Umbilical cord (tissue), 2 donors: ENCODE data around the gene IGSF21. TPM values are rescaled to one million over a fixed set of nuclear protein-coding genes. Genes with fewer than 3 reads are reported as not detected.

Experiments used
- DNase-seq: peaks from one replicate; pipeline ENCODE4 v3.0.0-alpha.2; 2015; ENCODE audit warnings: low spot score
- total RNA-seq: library from RNA; depleted of rRNA; stranded (reverse); fragments of >200 nt; gene quantifications from one replicate; pipeline ENCODE4 v1.2.3, GENCODE V29; 2014; ENCODE audit warnings: low replicate concordance; ENCODE audit not compliant: insufficient read depth

The IGSF21 gene
- total RNA-seq, 1 donor from 2014 or later: 6.0 TPM

DNA sequence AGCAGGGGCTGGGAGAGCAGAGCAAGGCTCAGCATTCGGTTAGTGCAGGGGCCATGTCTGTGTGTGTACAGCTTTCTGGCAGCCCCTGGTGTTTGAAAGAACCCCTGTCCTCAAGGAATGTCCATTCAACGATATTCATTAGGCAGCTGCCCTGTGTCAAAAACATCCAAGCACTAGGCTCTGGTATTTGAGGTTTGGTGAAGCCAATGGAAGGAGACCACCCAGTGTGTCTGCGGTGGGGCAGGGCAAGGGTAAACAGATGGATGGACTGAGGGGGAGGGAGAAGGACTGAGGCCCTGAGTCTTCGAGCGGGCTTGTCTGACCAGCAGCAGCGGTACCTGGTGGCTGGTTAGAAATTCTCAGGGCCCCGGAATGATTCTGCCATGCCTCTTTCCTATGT is 217.5 kb downstream of the IGSF21 start:
- no peak for DNase-seq

DNA sequence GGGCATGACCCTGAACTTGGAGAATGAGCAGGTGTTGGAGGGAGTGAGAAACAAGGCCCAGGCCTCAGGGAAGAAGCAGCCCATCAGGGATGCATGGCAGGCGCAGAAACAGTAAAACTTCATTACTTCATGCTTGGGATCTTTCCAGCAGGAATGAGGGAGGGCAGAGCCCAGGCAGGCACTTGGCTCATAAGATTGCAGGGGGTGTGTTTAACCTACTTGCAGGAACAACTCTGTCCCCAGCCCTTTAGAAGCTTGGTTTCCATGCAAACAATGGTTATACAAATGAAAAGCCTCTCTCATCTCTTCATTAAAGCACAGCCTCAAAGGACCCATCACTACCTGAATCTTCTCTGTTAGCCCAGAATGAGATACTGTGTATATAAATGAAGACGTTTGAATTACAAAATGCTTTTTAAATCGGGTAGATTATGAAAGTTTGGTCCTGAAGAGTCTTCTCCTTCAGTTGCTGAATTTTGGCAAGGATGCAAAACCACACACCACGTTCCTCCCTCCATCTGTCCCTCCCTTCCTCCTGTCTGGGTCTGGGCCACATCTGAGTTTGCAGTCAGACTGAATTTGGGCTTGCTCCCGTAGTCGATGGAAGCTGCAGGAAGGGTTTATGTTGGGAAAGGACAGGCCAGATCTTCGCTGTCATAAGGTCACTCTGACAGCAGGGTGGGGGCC is 218.8 kb downstream of the IGSF21 start:
- DNase-seq: peak; percentile 50

DNA sequence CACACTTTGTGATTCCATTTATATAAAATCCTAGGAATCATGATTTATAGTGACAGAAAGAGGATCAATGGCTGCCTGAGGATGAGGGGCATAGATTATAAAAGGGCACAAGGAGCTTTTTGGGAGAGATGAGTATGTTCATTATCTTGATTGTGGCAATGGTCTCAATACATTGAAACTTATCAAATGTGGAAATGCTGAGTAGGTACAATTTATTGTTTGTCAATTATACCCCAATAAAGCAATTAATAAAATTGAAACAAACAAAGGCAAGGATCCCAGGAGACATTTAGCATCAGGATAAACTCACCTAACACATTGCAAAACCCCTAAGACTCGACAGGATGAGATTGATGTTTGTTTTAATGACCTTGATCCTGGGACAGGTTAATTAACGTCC is 220.1 kb downstream of the IGSF21 start:
- no peak for DNase-seq

DNA sequence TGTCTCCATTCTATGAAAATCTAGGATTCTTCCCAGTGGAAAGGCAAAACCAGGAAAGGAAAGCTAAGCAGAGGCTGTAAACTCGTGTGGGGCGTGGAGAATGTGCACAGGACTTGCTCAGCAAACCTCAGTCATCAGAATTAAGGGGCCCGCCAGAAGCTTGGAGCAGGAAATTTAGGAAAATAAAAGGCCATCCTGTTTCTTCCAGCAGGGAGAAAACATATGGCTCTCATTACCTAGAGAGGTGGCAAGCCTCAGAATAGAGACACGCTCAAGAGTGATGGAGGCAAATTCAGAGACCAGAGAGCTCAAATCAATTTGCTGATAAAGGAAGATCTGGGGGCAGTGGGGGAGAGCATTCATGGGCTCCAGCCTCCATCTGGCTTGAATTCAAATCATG is 221.2 kb downstream of the IGSF21 start:
- no peak for DNase-seq

DNA sequence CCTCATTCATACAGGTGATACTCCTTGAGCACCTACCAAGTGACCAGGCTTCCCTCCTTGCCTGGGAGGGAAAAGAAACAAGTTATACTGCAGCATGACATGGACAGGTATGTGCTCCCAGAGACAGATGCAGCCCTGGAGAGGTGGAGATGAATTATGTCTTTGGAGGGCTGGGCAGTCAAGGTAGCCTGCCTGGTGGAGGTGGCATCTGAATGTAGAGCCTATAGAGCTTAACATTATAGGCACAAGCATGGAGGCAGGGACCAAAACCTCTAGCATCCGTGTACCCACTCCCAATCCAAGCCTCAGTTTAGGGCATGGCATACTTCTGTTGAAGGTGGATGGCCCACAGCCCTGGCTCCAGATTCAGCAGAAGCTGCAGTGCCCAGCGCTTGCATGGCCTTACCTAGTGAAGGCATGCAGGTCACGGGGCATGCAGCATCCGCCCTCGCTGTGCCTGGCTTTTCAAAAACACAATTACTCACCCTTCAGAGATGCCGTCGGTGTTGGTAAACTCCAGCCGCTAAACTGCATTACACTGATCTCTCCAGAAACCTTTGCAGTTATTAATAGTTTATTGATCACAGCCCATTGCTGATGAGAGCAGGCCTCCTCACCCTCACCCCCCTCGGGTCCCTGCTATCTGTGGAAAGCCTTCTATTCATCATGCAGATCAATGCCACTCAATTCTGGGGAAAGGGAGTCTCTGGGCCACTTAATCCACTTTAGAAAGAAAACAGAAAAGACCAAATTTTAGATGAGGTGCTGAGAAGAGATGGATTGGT is 222.1 kb downstream of the IGSF21 start:
- DNase-seq: no peak

DNA sequence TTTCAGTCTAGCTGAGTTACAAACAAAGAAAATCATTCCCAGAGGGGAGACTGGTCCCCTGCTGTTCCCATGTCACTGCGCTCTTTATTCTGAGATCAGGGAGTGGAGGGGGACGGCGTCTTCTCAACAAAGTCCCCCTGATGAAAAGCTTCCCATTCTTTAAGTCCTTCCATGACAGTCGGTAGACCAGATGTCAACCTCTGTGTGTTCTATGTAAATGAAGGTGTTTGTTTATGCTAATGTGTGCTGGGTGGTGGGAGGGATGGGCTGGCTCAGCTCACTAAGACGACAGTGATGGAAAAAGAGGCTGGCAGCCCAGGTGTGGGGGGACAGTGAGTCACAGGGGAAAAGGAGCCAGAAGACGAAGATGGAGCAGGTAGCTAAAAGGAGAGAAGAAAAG is 225.0 kb downstream of the IGSF21 start:
- no peak for DNase-seq

DNA sequence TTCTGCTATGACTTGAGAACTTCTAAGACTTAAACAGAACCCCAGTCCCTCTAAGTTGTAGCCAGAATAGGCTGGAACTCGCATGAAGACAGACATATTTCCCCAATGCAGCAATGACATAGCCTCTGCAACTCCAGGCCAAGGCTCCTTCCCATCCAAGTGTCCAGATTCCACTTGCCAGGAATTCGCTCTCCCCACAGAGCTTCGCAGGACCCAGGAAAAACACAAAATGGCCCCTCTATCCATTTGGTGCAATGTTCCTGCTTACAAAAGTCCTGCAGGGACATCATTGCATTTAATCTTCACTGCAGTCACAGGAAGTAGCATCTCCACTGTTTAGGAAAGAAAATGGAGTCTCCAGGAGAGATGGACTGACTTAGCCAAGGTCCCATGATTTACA is 225.6 kb downstream of the IGSF21 start:
- no peak for DNase-seq

DNA sequence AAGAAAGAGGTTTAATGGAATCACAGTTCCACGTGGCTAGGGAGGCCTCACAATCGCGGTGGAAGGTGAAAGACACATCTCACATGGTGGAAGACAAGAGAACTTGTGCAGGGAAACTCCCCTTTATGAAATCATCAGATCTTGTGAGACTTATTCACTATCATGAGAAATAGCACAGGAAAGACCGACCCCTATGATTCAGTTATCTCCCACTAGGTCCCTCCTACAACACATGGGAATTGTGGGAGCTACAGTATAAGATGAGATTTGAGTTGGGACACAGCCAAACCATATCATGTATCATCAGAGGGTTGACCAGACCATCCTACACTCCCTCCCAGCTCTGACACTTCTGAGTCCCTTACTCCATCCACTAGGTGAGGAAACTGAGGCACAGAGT is 229.2 kb downstream of the IGSF21 start:
- DNase-seq: no peak

DNA sequence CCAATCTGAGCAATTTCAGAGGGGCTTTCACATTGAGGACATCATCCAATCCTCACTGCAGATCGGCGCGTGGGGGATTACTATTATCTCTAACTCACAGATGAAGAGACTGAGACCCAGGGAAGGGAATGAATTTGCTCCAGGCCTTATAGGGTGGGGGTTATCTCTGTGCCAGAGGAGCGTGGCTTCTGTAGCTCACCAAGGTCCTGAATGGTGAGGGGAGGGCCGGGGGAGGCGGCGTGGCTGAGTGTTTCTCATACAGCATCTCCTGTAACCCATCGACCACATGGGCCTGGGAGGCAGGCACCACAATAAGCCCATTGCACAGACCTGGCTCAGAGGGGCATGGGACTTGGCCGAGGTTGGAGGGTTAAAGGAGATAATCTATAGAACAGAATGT is 230.2 kb downstream of the IGSF21 start:
- no peak for DNase-seq

DNA sequence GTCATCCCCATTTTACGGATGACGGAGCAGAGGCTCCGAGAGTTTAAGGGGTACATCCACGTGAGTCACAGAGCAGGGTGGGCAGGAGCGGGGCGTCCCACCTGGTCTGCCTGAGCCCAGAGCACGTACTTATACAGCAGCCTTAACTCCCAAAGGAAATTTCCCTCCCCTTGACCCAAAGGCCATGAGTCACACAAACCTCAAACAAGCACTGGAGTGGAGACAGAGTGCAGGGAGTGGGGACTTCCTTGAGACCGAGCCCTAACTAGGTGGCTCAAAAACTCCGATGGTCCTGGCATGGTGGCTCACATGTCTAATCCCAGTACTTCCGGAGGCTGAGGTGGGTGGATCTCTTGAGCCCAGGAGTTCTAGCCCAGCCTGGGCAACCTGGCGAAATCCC is 231.6 kb downstream of the IGSF21 start:
- no peak for DNase-seq

DNA sequence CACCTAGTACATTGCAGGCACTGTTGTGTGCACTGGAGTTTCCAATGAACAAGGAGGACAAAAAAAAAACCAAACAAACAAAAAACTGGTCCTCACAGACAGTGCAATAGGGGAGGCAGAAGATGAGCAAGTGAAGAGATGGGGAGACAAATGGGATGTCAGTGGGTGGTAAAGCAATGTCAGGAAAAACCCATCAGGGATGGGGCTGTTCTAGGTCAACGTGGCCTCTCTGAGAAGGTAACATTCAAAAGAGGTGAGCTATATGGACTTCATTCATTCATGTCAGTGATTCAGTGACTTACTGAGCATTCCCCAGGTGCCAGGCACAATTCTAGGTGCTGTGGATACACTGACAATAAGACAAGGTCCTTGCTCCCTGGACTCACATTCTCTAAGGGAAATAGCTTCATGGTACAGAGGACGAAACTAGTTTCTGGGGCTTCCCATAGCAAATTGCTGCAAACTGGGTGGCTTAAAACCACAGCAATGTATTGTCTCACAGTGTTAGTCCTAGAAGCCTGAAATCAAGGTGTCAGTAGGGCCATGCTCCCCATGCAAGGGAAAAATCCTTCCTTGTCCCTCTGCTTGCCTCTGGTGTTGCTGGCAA is 232.7 kb downstream of the IGSF21 start:
- no peak for DNase-seq

DNA sequence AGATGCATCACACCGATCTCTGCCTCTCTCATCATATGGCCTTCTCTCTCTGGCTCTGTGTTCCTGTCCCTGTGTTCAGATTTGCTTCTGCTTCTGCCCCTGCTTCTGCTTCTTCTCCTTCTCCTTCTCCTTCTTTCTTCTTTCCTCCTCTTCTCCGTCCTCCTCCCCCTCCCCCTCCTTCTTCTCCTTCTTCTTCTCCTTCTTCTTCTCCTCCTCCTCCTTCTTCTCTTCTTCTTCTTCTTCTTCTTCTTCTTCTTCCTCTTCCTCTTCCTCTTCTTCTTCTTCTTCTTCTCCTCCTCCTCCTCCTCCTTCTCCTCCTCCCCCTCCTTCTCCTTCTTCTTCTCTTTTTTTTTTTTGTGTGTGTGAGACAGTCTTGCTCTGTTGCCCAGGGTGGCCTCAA is 233.2 kb downstream of the IGSF21 start:
- DNase-seq: no peak

DNA sequence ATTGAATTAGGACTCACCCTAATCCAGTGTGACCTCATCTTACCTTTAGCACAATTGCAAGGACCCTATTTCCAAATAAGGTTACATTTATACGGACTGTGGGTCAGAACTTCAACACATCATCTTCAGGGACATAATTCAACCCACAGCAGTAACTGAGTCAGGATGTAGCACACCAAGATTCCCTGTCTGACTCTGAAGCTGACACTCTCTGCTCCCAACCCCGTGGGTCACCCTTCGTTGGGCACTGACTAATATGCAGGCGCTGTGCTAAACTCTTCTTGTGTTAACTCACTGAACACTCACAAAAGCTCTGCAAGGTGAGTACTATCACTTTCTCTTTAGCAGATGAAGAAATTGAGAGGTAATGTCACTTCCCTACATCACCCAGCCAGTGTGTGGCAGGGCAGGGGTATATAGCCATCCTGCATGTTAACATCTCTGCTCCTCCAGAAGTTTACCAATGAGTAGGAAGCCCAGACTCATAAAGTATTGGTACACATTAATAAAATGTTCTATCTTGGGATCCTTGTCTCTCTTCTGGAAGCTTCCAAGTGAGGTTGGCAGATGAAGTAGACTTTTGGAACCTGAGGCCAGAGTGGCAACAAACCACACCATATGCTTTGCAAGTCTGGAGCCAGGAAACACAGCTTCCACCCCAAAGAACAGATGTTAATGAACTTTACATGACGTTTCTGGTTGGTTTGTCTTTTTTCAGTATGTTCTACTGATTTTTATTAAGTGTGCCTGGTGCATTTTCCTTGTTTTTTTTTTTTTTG is 233.9 kb downstream of the IGSF21 start:
- no peak for DNase-seq

DNA sequence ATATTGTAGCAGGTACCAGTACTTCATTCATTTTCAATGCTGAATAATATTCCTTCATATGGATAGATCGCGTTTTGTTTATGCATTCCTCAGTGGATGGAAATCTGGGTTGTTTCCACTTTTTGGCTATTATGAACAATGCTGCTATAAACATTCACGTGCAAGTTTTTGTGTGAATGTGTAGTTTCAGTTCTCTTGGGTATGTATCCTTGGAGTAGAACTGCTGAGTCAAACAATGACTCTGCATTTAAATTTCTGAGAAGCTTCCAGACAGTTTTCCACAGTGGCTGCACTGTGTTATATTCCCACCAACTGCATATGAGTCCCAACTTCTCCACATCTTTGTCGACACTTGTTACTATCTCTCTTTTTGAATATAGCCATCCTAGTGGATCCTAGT is 235.1 kb downstream of the IGSF21 start:
- DNase-seq: no peak

DNA sequence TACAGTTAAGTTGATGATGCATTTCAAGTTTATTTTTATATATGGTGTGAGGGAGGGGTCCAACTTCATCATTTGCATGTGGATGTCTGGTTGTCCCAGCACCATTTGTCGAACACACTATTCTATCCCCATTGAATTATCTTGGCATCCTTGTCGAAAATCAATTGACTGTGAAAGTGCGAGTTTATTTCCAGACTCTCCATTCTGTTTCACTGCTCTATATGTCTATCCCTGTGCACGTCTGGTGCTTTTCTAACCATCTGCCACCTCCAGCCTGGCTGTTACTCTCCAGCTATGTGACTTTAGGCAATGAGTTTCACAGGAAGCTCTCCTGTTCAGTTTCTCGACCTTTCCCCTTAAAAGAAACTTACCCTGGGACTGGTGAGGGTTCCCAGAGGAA is 236.0 kb downstream of the IGSF21 start:
- DNase-seq: no peak

DNA sequence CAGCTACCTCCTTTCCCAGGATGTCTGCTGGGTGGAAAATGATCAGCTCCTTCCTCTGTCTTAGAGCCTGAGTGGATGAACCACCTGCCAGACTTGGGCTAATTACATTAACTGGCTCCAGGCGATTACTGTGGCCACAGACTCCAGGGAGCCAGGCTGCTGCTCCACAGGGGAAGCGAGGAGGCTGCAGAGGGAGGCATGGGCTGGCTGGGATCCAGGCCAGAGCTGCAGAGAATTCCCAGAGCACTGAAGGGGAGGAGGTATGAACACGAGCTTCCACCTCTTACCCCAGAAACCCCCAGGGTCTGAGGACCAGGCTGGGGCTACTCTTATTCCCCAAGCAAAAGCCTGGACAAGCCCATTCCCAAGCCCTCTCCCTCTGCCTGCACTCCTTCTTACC is 237.2 kb downstream of the IGSF21 start:
- peak; percentile 33 for DNase-seq

DNA sequence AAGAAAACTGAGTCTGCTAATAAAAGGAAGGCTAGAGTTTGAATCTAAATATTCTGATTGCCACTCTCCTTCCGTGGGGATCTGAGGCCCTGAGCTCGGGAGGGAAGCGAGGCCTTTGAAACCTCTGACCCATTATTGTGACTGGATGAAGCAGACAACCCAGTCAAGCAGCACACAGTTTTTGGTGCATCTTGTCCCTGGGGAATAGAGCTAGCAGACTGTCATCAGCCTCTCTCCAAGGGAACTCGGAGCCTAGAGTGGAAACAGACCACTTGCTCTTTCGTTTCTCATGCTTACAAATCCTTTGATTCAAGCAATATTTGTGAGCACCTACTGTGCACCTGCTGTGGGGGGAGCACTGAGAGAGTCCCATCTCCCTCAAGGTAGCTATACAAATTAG is 240.0 kb downstream of the IGSF21 start:
- no peak for DNase-seq

DNA sequence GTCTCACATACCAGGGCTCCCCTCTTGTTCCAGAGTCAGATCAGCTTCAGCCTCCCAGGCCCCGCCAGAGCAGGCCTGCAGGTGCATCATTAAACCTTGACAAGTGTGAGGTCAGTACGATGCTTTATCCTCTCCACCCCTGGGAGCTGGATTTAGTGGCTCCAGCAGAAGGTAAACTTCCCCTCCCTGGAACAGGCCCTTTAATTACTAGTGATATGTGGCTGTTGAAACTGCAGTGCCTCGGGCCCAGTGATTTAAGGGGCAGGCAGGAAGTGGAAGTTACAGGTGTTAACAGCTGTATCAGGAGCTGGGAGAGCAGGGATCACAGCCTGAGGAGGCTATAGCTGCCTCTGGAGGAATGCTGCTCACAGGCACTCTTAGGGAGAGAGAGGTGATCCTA is 240.8 kb downstream of the IGSF21 start:
- DNase-seq: no peak

DNA sequence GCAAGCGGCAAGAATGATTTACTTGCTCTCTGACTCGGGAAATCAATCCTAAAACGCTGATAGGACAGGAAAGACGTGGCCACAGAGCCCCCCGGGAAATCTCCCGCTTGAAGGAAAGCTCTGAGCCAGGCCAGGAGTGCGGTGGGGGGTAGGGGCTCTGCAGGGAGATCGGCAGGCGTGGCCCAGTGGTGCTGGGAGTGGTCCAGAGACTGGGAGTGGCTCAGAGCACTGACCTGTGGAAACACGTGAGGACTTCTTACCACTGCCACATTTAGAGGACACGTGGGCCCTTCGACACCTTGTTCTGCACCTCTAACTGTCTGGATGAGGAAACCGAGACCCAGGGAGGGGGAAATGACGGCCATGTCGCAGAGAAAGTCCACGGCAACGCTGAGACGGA is 243.1 kb downstream of the IGSF21 start:
- no peak for DNase-seq

DNA sequence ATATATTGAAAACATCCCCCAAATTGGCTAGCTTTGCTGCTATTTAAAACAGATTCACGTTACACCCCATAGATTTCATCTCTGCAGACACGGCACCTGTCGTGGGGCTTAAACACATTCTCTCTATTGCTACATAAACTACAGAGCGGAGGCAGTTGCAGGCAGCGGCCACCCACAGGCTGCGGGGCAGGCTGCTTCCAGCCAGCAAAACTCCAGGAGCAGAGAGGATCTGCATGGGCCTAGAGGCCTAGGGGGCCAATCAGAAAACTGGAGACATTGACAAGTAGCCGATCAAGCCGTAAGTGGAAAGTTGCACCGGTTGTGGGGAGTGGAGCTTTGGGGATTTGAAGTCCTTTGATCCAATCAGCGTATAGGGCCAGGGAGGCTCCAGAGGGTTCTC is 244.1 kb downstream of the IGSF21 start:
- DNase-seq: no peak

DNA sequence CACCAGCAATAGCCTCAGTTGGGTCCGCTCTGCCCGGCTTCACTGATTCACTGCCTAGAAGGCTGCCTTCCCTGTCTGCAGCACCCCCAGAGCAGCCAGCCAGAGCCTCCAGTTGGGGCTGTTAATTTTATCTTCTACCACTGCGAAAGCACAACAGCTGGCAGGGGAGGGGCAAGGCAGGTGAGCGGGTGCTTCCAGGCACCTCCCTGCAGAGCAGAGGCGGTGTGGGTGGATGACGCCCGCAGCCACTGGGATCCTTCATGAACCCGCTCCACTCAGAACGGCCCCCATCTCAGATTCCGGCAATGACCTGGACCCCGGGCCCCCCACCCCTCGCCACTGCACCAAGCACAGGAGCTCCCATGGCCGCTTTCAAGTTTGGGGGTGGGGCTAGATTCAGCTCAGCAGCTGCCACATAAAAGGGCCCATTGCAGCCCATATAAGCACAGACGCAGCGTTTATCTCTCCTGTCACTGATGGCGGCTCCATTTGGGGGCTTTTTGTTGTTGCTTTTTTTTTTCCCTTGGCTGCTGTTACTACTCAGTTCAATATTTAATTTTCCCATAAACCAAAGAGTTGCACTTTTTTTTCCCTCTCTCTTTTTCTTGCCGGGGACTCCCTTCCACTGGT is 245.2 kb downstream of the IGSF21 start:
- DNase-seq: no peak

DNA sequence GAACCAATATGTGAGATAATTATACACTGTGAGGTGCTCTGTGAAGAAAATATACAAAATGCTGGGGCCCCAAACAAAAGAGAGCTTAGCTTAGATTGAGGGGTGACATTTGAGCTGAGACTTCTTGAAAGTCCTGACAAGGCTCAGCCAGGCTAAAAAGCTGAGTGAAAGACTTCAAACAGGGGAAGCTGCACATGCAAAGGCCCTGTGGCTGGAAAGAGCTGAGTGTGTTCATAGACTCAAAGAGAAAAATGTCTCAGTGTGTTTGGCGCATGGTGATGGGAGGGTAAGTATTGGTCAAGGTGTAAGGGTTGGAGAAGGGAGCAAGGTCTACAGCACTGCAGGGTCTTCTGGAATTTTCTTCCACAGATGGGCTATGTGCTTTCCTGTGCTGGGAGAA is 245.9 kb downstream of the IGSF21 start:
- DNase-seq: no peak
